Measurements from ENCODE around the gene MCC. TPM values are rescaled to one million over a fixed set of nuclear protein-coding genes. Genes with fewer than 3 reads are reported as not detected.
A peak's percentile ranks its signal among the peaks of the same experiment; 100 is the strongest.

Gene MCC
- polyA plus RNA-seq, 1 donor (not counting 4 experiments of a cell fraction or from before 2014, with no cell fraction given): 24.6 TPM

GRCh38 chr5:113114559-113114958 is 373.7 kb downstream of the MCC start:
- H3K36me3 ChIP-seq (ENCODE audit: control insufficient read depth in 2 of 2, extremely low read depth in 1 of 2, insufficient read depth in 2 of 2, low read length in 2 of 2): peaks cover 5 to 7% of the 10 kb centered on the region in 2 experiments
- no peak for TF ChIP-seq CTCF (optimal IDR thresholded peaks at IDR 0.05 in 1 of 3, IDR thresholded peaks at IDR 0.05 in 1 of 3, conservative IDR thresholded peaks at IDR 0.05 in 1 of 3; ENCODE audit: extremely low read depth in 1 of 3, insufficient read depth in 2 of 3, low read length in 3 of 3)
- FAIRE-seq: no peak
- H4K20me1 ChIP-seq (ENCODE audit: control insufficient read depth, extremely low read depth, insufficient read depth, low read length): no peaks in the 10 kb centered on the region
- no peak for DNase-seq (ENCODE audit: low read depth, low spot score)
- H3K9me1 ChIP-seq (ENCODE audit: control insufficient read depth, extremely low read depth, insufficient read depth, low read length): no peaks in the 10 kb centered on the region
- H2AFZ ChIP-seq (ENCODE audit: control insufficient read depth, low read length): no peak overlapping the region
- no peak overlapping the region for H3K4me3 ChIP-seq (ENCODE audit: control insufficient read depth in 2 of 3, extremely low read depth in 1 of 3, insufficient read depth in 2 of 3, low read depth in 1 of 3, low read length in 3 of 3)
- dilution Hi-C loops (cut with MboI; ENCODE audit: extremely low pct_ligation_motif_present, low sequenced_read_pairs): no loop called here
- no peaks in the 10 kb centered on the region for H3K27me3 ChIP-seq (ENCODE audit: control insufficient read depth, extremely low read depth, insufficient read depth, low read length)
- peaks cover 10% of the 10 kb centered on the region for H3K79me2 ChIP-seq (ENCODE audit: control insufficient read depth, insufficient read depth, low read length)
- no peaks in the 10 kb centered on the region for H3K9me3 ChIP-seq (ENCODE audit: control insufficient read depth, low read depth, low read length)
- H3K4me1 ChIP-seq (ENCODE audit: control insufficient read depth, extremely low read depth, insufficient read depth, low read length): peaks cover 29% of the 10 kb centered on the region
- H3K27ac ChIP-seq (ENCODE audit: control insufficient read depth, insufficient read depth, low read length): no peak overlapping the region
- H3K9ac ChIP-seq (ENCODE audit: control insufficient read depth, extremely low read depth, insufficient read depth, low read length): no peak overlapping the region
- H3K4me2 ChIP-seq (ENCODE audit: control insufficient read depth, extremely low read depth, insufficient read depth, low read depth, low read length): no peak overlapping the region

GRCh38 chr5:113112435-113112834 is 375.8 kb downstream of the MCC start:
- Histone ChIP-seq H3K9ac (ENCODE audit: control insufficient read depth, extremely low read depth, insufficient read depth, low read length) (no peak overlapping the region), H4K20me1 (ENCODE audit: control insufficient read depth, extremely low read depth, insufficient read depth, low read length) (peaks cover 3% of the 10 kb centered on the region), H3K9me1 (ENCODE audit: control insufficient read depth, extremely low read depth, insufficient read depth, low read length) (no peaks in the 10 kb centered on the region), H3K4me2 (ENCODE audit: control insufficient read depth, extremely low read depth, insufficient read depth, low read depth, low read length) (no peak overlapping the region), H3K27ac (ENCODE audit: control insufficient read depth, insufficient read depth, low read length) (no peak overlapping the region), H3K36me3 (ENCODE audit: control insufficient read depth in 2 of 2, extremely low read depth in 1 of 2, insufficient read depth in 2 of 2, low read length in 2 of 2) (peaks cover 5% of the 10 kb centered on the region in 2 experiments), H3K4me3 (ENCODE audit: control insufficient read depth in 2 of 3, extremely low read depth in 1 of 3, insufficient read depth in 2 of 3, low read depth in 1 of 3, low read length in 3 of 3) (no peak overlapping the region), H3K79me2 (ENCODE audit: control insufficient read depth, insufficient read depth, low read length) (peaks cover 11% of the 10 kb centered on the region), H2AFZ (ENCODE audit: control insufficient read depth, low read length) (no peak overlapping the region), H3K4me1 (ENCODE audit: control insufficient read depth, extremely low read depth, insufficient read depth, low read length) (peaks cover 35% of the 10 kb centered on the region), H3K27me3 (ENCODE audit: control insufficient read depth, extremely low read depth, insufficient read depth, low read length) (no peaks in the 10 kb centered on the region), H3K9me3 (ENCODE audit: control insufficient read depth, low read depth, low read length) (no peaks in the 10 kb centered on the region)
- TF ChIP-seq CTCF (optimal IDR thresholded peaks at IDR 0.05 in 1 of 3, IDR thresholded peaks at IDR 0.05 in 1 of 3, conservative IDR thresholded peaks at IDR 0.05 in 1 of 3; ENCODE audit: extremely low read depth in 1 of 3, insufficient read depth in 2 of 3, low read length in 3 of 3) (no peak), EZH2 (IDR thresholded peaks at IDR 0.05; ENCODE audit: low read length) (no peak)
- DNase-seq (ENCODE audit: low read depth, low spot score) (no peak), FAIRE-seq (peak; percentile 90)
- dilution Hi-C loops (cut with MboI; ENCODE audit: extremely low pct_ligation_motif_present, low sequenced_read_pairs): no loop called here
